GM23248 (cell line): ENCODE data around the gene CDK12.

Experiments
- EZH2 ChIP-seq: fragments of 200-600 bp; sonication (generic); IDR thresholded peaks from 2 replicates; pipeline ENCODE4 v1.6.1; 2018; ENCODE audit warnings: antibody characterized with exemption, mild to moderate bottlenecking; ENCODE audit not compliant: insufficient read depth, poor library complexity, severe bottlenecking
- EZH2phosphoT487 ChIP-seq: fragments of 200-600 bp; sonication (generic); IDR thresholded peaks from 2 replicates; pipeline ENCODE4 v1.6.1; 2018; ENCODE audit warnings: antibody characterized with exemption, moderate library complexity, mild to moderate bottlenecking, low read depth; ENCODE audit not compliant: insufficient read depth

GRCh38 chr17:39543176-39543575 lies 81.9 kb downstream of the CDK12 start:
- TF ChIP-seq EZH2phosphoT487 (no peak), EZH2 (no peak)
